HFF-Myc (cell line): Measurements from ENCODE around the gene IQGAP2.

Experiments used
- DNase-seq: peaks from one replicate; pipeline ENCODE4 v3.0.0-alpha.2; 2011; ENCODE audit warnings: low read depth; ENCODE audit errors: extremely low read depth
- H3K4me3 ChIP-seq: replicated peaks from 2 replicates; pipeline ENCODE4 v1.5.1; 2011; ENCODE audit warnings: low read depth, mild to moderate bottlenecking, control low read depth, low read length
- TF ChIP-seq, protein P1 (sequence below): IDR thresholded peaks from 2 replicates; pipeline ENCODE4 v1.5.1; 2012; ENCODE audit warnings: mild to moderate bottlenecking, low read depth, low read length, control low read depth; ENCODE audit errors: missing control alignments

Gene IQGAP2

DNA sequence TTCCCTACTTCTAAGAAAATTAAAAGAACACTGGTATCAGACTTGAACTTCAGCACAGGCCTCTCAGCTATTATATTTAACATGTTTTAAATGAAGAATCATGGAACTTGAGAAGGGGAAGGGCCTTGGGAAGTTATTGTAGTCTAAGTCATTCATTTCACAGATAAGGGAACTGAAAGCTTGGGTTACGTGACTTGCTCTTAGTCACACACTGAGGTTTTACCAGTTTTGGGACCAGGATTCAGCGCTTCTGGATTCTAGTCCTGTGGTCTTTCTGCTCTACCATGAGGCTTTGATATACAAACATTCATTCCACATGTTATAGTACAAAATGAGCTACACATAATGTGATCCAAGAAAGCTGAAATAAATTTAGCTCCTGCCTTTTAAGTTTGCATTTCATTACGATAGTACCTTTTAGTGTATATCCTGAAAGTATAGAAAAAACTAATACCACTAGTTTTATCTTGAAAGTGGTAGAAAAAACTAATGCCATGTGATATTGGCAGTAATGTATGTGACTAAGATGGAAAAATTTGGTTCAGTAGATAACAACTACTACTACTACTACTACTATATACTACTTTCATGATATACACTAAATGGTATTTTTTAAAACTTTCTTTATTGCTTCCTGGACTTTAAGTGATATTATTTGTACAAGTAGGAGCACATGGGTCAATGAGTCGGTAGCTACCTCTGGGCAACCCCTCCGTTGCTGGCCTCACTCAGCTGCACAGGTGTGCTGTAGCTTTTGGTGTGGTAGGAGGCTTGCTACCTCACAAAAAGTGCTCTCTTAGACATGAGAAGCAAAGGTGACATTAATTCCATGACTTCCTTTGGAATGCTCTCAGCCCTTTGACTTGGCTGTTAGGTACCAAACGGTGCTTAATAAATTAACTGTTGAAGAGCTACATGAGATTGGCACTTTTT is 179.4 kb downstream of the IQGAP2 start:
- no peak overlapping the region for H3K4me3 ChIP-seq
- no peak for DNase-seq
- TF ChIP-seq, protein P1, sequence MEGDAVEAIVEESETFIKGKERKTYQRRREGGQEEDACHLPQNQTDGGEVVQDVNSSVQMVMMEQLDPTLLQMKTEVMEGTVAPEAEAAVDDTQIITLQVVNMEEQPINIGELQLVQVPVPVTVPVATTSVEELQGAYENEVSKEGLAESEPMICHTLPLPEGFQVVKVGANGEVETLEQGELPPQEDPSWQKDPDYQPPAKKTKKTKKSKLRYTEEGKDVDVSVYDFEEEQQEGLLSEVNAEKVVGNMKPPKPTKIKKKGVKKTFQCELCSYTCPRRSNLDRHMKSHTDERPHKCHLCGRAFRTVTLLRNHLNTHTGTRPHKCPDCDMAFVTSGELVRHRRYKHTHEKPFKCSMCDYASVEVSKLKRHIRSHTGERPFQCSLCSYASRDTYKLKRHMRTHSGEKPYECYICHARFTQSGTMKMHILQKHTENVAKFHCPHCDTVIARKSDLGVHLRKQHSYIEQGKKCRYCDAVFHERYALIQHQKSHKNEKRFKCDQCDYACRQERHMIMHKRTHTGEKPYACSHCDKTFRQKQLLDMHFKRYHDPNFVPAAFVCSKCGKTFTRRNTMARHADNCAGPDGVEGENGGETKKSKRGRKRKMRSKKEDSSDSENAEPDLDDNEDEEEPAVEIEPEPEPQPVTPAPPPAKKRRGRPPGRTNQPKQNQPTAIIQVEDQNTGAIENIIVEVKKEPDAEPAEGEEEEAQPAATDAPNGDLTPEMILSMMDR = no peak

DNA sequence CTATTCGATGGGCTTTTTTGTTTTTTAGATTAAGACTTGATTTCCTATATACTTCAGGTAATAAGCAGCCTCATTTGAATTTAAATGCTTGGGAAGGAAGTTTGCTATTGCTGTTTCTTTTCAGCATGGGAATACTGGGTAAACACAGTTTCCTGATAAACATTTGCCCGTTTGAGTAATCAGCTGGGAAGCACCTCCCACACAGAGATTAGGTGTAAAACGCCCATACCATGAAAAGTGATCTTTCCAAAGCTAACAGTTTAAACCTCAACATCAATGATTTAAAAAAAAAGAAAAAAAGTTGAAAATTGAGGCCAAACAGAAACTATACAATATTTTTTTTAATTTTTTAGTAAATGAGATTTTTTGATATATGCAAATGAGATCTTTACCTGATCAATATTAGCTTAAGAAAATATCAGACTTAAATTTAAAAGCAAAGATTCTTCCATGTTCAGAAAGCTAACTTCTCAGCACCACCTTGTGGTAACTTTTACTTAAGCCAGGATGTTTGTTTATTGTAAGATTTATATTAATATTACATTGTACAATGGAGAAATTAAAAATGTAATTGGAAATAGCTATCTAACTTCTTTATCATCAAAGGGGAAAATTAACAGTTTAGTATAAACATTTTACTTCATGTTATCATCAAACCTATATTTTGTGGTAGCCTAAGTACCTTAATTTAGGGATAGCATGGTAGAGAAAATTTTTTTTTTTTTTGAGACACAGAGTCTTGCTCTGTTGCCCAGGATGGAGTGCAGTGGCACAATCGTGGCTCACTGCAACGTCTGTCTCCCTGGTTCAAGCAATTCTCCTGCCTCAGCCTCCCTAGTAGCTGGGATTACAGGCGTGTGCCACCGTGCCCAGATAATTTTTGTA is 180.3 kb downstream of the IQGAP2 start:
- DNase-seq = no peak
- TF ChIP-seq, protein P1 = peak; percentile 21

DNA sequence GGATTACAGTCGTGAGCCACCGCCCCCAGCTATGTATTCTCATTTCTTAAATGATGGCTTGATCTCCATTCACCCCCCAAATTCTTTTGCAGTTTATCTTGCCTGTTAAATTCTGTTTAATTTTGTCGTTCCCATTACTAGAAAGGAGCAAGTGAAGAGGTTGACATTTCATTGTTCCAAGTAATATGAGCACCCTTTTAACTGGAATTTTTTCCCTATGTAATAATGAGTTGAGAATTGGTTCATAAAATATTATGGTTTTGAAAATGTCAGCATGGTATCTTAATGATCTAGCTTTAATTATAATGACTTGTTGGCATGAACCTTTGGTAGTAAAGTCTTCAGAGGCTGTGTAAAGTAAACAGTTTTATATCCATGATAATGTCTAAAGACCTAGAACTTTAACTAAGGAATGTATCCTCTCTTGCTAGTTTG is 182.7 kb downstream of the IQGAP2 start:
- no peak overlapping the region for H3K4me3 ChIP-seq
- TF ChIP-seq, protein P1 = no peak
- no peak for DNase-seq

More for the DNA sequence above, 180.3 kb downstream of the IQGAP2 start:
- H3K4me3 ChIP-seq = no peak overlapping the region

DNA sequence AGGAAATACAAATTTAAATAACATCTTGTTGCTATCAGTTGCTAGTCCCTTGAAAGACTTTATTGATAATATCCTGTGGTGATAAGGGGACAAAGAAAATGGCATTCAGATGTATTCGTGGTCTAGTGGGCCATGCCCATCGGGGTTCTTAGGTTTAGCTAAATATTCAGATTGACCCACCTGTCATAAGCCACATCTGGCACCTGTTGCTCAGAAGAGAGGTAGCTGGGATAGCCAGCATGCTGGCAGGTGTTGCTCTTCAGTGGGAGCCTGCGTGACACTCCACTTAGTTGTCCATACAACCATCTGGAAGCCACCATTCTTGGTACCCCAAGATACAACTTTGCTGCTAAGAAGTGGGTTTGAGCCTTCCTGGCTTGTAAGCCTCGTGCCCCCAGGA is 183.4 kb downstream of the IQGAP2 start:
- DNase-seq = no peak
- H3K4me3 ChIP-seq = no peak overlapping the region
- TF ChIP-seq, protein P1 = no peak

DNA sequence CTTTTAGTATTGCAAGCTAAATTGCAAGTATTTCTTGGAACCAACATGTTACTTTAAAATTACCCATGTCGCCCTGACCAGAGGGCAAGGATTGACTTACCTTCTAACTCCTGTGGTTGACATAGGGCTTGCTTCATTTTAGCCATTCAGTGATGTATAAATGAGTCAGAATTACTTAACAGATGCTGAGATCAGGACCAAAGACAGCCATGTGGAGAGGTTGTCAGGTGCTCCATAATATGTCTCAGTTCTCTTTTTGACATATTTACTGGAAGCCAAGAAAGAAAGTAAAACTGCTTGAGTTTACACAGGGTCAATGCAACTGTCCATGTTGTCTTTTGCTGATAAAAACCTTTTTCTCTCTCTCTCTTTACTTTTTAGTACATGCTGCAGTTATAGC is 186.9 kb downstream of the IQGAP2 start:
- TF ChIP-seq, protein P1 = no peak
- no peak overlapping the region for H3K4me3 ChIP-seq
- no peak for DNase-seq

DNA sequence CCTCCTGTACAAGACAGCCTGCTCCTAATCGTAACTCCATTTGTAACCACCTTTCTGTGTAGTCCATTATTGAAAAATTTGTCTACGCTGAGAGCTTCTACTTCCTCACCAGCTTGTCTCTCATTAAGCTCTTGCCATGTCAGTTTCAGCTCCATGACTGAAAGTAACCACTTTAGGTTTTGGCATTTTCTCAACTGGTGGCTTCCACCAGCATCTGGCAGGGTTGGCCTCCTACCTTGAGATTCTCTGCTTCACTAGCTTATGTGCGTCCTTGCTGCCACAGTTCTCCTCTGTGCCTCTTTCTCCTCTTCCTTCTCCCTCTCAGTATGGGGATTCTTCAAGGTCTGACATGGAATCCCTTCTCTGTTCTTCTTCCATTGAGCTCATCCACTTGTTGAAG is 188.3 kb downstream of the IQGAP2 start:
- DNase-seq = no peak
- H3K4me3 ChIP-seq = no peak overlapping the region
- TF ChIP-seq, protein P1 = no peak
